Loucy (cell line): Measurements from ENCODE around the gene FEM1B.

ENCODE experiments used
- H2AFZ ChIP-seq: fragments of 200-600 bp; sonication (generic); 2 replicates; pipeline ENCODE4 v1.6.0; 2016; ENCODE audit warnings: antibody characterized with exemption, mild to moderate bottlenecking, low read length, moderate library complexity
- H3F3A ChIP-seq: fragments of 200-600 bp; 2 replicates; pipeline ENCODE4 v1.6.0; 2016; ENCODE audit warnings: antibody characterized with exemption, low read depth, mild to moderate bottlenecking
- H3K27me3 ChIP-seq: fragments of 200-600 bp; sonication (generic); 2 replicates; pipeline ENCODE4 v1.6.1; 2014; ENCODE audit warnings: low read length, mild to moderate bottlenecking; ENCODE audit not compliant: insufficient read depth, poor library complexity, severe bottlenecking
- H3K36me3 ChIP-seq: fragments of 200-600 bp; sonication (generic); 2 replicates; pipeline ENCODE4 v1.6.1; 2016; ENCODE audit warnings: low read length; ENCODE audit not compliant: insufficient read depth
- H3K4me1 ChIP-seq: fragments of 200-600 bp; sonication (generic); 2 replicates; pipeline ENCODE4 v1.5.1; 2014; ENCODE audit warnings: low read length, mild to moderate bottlenecking; ENCODE audit not compliant: insufficient read depth, poor library complexity, severe bottlenecking
- H3K4me2 ChIP-seq: fragments of 200-600 bp; sonication (generic); 2 replicates; pipeline ENCODE4 v1.6.0; 2014; ENCODE audit warnings: antibody characterized with exemption, low read length, low read depth, mild to moderate bottlenecking; ENCODE audit not compliant: poor library complexity, severe bottlenecking
- H3K4me3 ChIP-seq: fragments of 200-600 bp; sonication (generic); 2 replicates; pipeline ENCODE4 v1.5.1; 2014; ENCODE audit warnings: low read length, mild to moderate bottlenecking, mixed read lengths; ENCODE audit not compliant: poor library complexity, severe bottlenecking
- H3K79me2 ChIP-seq: fragments of 200-600 bp; sonication (generic); 2 replicates; pipeline ENCODE4 v1.6.1; 2014; ENCODE audit warnings: low read length; ENCODE audit not compliant: insufficient read depth
- H3K9ac ChIP-seq: fragments of 200-600 bp; sonication (generic); 2 replicates; pipeline ENCODE4 v1.6.0; 2014; ENCODE audit warnings: mild to moderate bottlenecking, low read depth, low read length, moderate library complexity; ENCODE audit not compliant: poor library complexity, severe bottlenecking
- H3K9me2 ChIP-seq: fragments of 200-600 bp; sonication (generic); replicated peaks from 2 replicates; pipeline ENCODE4 v1.6.1; 2016; ENCODE audit warnings: low read depth, low read length, mixed read lengths
- H3K9me3 ChIP-seq: fragments of 200-600 bp; sonication (generic); 2 replicates; pipeline ENCODE4 v1.6.1; 2014; ENCODE audit warnings: mild to moderate bottlenecking, antibody characterized with exemption, low read length, low read depth; ENCODE audit not compliant: insufficient read depth
- H4K20me1 ChIP-seq: fragments of 200-600 bp; sonication (generic); 2 replicates; pipeline ENCODE4 v1.6.0; 2014; ENCODE audit warnings: antibody characterized with exemption, low read length, mild to moderate bottlenecking; ENCODE audit not compliant: insufficient read depth, poor library complexity, severe bottlenecking
- CTCF ChIP-seq: fragments of 200-600 bp; sonication (generic); conservative IDR thresholded peaks from 2 replicates; pipeline ENCODE4 v1.5.1; 2014; ENCODE audit warnings: mild to moderate bottlenecking, antibody characterized with exemption, low read length
- EZH2phosphoT487 ChIP-seq: fragments of 200-600 bp; IDR thresholded peaks from 2 replicates; pipeline ENCODE4 v1.6.1; 2018; ENCODE audit warnings: antibody characterized with exemption, mild to moderate bottlenecking, moderate library complexity, borderline replicate concordance

FEM1B gene

GRCh38 chr15:68299436-68299835, 21.9 kb downstream of the FEM1B start:
- no peak for TF ChIP-seq EZH2phosphoT487
- TF ChIP-seq CTCF = no peak
- peak overlapping the region; percentile 22 for H3K4me2 ChIP-seq
- no peaks in the 10 kb centered on the region for H3K36me3 ChIP-seq
- no peaks in the 10 kb centered on the region for H4K20me1 ChIP-seq
- H3K4me1 ChIP-seq = no peaks in the 10 kb centered on the region
- no peaks in the 10 kb centered on the region for H3K9me3 ChIP-seq
- H3K79me2 ChIP-seq = peaks cover 8% of the 10 kb centered on the region; the same call in 1 of the 2 replicates
- H3K27me3 ChIP-seq = no peaks in the 10 kb centered on the region
- no peak overlapping the region for H3K4me3 ChIP-seq
- no peak overlapping the region; the same call in 1 of the 2 replicates for H2AFZ ChIP-seq
- no peaks in the 10 kb centered on the region for H3K9me2 ChIP-seq
- no peaks in the 10 kb centered on the region for H3F3A ChIP-seq
- H3K9ac ChIP-seq = peak overlapping the region; percentile 47

- TF ChIP-seq CTCF (no peak), EZH2phosphoT487 (no peak)
- Histone ChIP-seq H3K4me3 (no peak overlapping the region), H3K9ac (no peak overlapping the region), H3K27me3 (no peaks in the 10 kb centered on the region), H4K20me1 (no peaks in the 10 kb centered on the region), H3F3A (no peaks in the 10 kb centered on the region), H3K9me3 (no peaks in the 10 kb centered on the region), H3K4me2 (no peak overlapping the region), H3K79me2 (0 out of 2 replicates have a peak, but pooled peaks cover under 1% of the 10 kb centered on the region), H2AFZ (no peak overlapping the region), H3K9me2 (no peaks in the 10 kb centered on the region), H3K4me1 (no peaks in the 10 kb centered on the region), H3K36me3 (no peaks in the 10 kb centered on the region)
Measured at GRCh38 chr15:68300115-68300940, 22.8 kb downstream of the FEM1B start.

GRCh38 chr15:68301301-68301700, 23.8 kb downstream of the FEM1B start:
- Histone ChIP-seq H3K36me3 (no peaks in the 10 kb centered on the region), H3K9me3 (no peaks in the 10 kb centered on the region), H3K9me2 (no peaks in the 10 kb centered on the region), H4K20me1 (no peaks in the 10 kb centered on the region), H3K4me3 (no peak overlapping the region), H2AFZ (no peak overlapping the region), H3K79me2 (no peaks in the 10 kb centered on the region), H3K4me2 (no peak overlapping the region), H3F3A (no peaks in the 10 kb centered on the region), H3K9ac (no peak overlapping the region), H3K4me1 (peaks cover under 1% of the 10 kb centered on the region), H3K27me3 (no peaks in the 10 kb centered on the region)
- TF ChIP-seq EZH2phosphoT487 (no peak), CTCF (no peak)
